MM.1S (cell line): ENCODE results near the gene RSPH4A.
A peak's percentile ranks its signal among the peaks of the same experiment; 100 is the strongest.
"Not testable (repeated sequence)": the region's sequence is repeated elsewhere in the genome, so short reads cannot be mapped to it uniquely, and the experiment has no call there.

Experiments used
- DNase-seq: peaks from one replicate; pipeline ENCODE4 v3.0.0-alpha.2; 2015
- H2AFZ ChIP-seq: fragments of 300-600 bp; sonication (generic); 2 replicates; pipeline ENCODE4 v1.6.0; 2016; ENCODE audit warnings: antibody characterized with exemption, low read length
- H3F3A ChIP-seq: fragments of 300-600 bp; sonication (generic); 2 replicates; pipeline ENCODE4 v1.6.1; 2016; ENCODE audit warnings: mild to moderate bottlenecking, antibody characterized with exemption, low read length, moderate library complexity, mixed read lengths; ENCODE audit not compliant: insufficient read depth
- H3K27ac ChIP-seq: fragments of 300-600 bp; sonication (generic); 2 replicates; pipeline ENCODE4 v1.5.1; 2016; ENCODE audit warnings: mild to moderate bottlenecking, low read length
- H3K27me3 ChIP-seq: fragments of 300-600 bp; sonication (generic); replicated peaks from 2 replicates; pipeline ENCODE4 v1.6.0; 2016; ENCODE audit warnings: low read length; ENCODE audit not compliant: insufficient read depth
- H3K36me3 ChIP-seq: fragments of 300-600 bp; sonication (generic); replicated peaks from 2 replicates; pipeline ENCODE4 v1.6.1; 2016; ENCODE audit warnings: mild to moderate bottlenecking, low read length, mixed read lengths; ENCODE audit not compliant: insufficient read depth
- H3K4me1 ChIP-seq: fragments of 300-600 bp; sonication (generic); 2 replicates; pipeline ENCODE4 v1.6.1; 2016; ENCODE audit warnings: low read length, mixed read lengths
- H3K4me2 ChIP-seq: fragments of 300-600 bp; sonication (generic); 2 replicates; pipeline ENCODE4 v1.6.0; 2016; ENCODE audit warnings: low read depth, low read length
- H3K4me3 ChIP-seq: fragments of 300-600 bp; sonication (generic); 2 replicates; pipeline ENCODE4 v1.5.1; 2016; ENCODE audit warnings: low read length, mixed read lengths
- H3K79me2 ChIP-seq: fragments of 300-600 bp; sonication (generic); 2 replicates; pipeline ENCODE4 v1.6.1; 2016; ENCODE audit warnings: mixed run types, low read length, mixed read lengths
- H3K9ac ChIP-seq: fragments of 300-600 bp; sonication (generic); 2 replicates; pipeline ENCODE4 v1.6.1; 2016; ENCODE audit warnings: low read length, mixed read lengths
- H3K9me2 ChIP-seq: fragments of 300-600 bp; sonication (generic); replicated peaks from 2 replicates; pipeline ENCODE4 v1.6.1; 2016; ENCODE audit warnings: mild to moderate bottlenecking, low read length, mixed read lengths; ENCODE audit not compliant: insufficient read depth
- H3K9me3 ChIP-seq: fragments of 300-600 bp; sonication (generic); replicated peaks from 2 replicates; pipeline ENCODE4 v1.6.1; 2016; ENCODE audit warnings: mild to moderate bottlenecking, low read length, mixed read lengths; ENCODE audit not compliant: insufficient read depth
- H4K20me1 ChIP-seq: fragments of 300-600 bp; sonication (generic); 2 replicates; pipeline ENCODE4 v1.6.1; 2016; ENCODE audit warnings: mild to moderate bottlenecking, low read length, moderate library complexity, mixed read lengths; ENCODE audit not compliant: insufficient read depth
- EZH2 ChIP-seq: fragments of 300-600 bp; sonication (generic); optimal IDR thresholded peaks from 2 replicates; pipeline ENCODE3; 2017; ENCODE audit warnings: low read depth, mild to moderate bottlenecking, antibody characterized with exemption, low read length, mixed read lengths
- EZH2phosphoT487 ChIP-seq: fragments of 300-600 bp; sonication (generic); IDR thresholded peaks from 2 replicates; pipeline ENCODE4 v1.6.1; 2018; ENCODE audit warnings: antibody characterized with exemption, low read length
- TF ChIP-seq, protein P1 (sequence below): fragments of 300-600 bp; sonication (generic); IDR thresholded peaks from 2 replicates; pipeline ENCODE4 v1.5.1; 2016; ENCODE audit warnings: antibody characterized with exemption, low read length, mixed read lengths

RSPH4A gene

GRCh38 chr6:116662202-116662601, 45.9 kb downstream of the RSPH4A start:
- Histone ChIP-seq H3K4me1 (peaks cover 10% of the 10 kb centered on the region), H3K9me3 (no peaks in the 10 kb centered on the region), H3K27me3 (no peaks in the 10 kb centered on the region), H3F3A (0 out of 2 replicates have a peak, but pooled peaks cover 4% of the 10 kb centered on the region), H3K79me2 (peaks cover 66% of the 10 kb centered on the region), H3K9ac (no peak overlapping the region), H3K9me2 (no peaks in the 10 kb centered on the region), H2AFZ (no peak overlapping the region), H4K20me1 (peaks cover 8% of the 10 kb centered on the region; the same call in 1 of the 2 replicates), H3K36me3 (no peaks in the 10 kb centered on the region), H3K27ac (no peak overlapping the region), H3K4me3 (no peak overlapping the region), H3K4me2 (no peak overlapping the region)
- DNase-seq, result no peak
- TF ChIP-seq, protein P1, sequence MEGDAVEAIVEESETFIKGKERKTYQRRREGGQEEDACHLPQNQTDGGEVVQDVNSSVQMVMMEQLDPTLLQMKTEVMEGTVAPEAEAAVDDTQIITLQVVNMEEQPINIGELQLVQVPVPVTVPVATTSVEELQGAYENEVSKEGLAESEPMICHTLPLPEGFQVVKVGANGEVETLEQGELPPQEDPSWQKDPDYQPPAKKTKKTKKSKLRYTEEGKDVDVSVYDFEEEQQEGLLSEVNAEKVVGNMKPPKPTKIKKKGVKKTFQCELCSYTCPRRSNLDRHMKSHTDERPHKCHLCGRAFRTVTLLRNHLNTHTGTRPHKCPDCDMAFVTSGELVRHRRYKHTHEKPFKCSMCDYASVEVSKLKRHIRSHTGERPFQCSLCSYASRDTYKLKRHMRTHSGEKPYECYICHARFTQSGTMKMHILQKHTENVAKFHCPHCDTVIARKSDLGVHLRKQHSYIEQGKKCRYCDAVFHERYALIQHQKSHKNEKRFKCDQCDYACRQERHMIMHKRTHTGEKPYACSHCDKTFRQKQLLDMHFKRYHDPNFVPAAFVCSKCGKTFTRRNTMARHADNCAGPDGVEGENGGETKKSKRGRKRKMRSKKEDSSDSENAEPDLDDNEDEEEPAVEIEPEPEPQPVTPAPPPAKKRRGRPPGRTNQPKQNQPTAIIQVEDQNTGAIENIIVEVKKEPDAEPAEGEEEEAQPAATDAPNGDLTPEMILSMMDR, result no peak
- TF ChIP-seq EZH2phosphoT487 (no peak), EZH2 (no peak)

- Histone ChIP-seq H3K4me3 (no peak overlapping the region), H3K27me3 (no peaks in the 10 kb centered on the region), H3K27ac (no peak overlapping the region), H4K20me1 (peaks cover 8% of the 10 kb centered on the region; the same call in 1 of the 2 replicates), H3K4me2 (no peak overlapping the region), H3K9me2 (no peaks in the 10 kb centered on the region), H3F3A (0 out of 2 replicates have a peak, but pooled peaks cover 4% of the 10 kb centered on the region), H3K9me3 (no peaks in the 10 kb centered on the region), H2AFZ (no peak overlapping the region), H3K9ac (no peak overlapping the region), H3K4me1 (peaks cover 14% of the 10 kb centered on the region), H3K79me2 (peaks cover 76% of the 10 kb centered on the region), H3K36me3 (no peaks in the 10 kb centered on the region)
- TF ChIP-seq EZH2phosphoT487, result no peak
- TF ChIP-seq, protein P1, result no peak
- TF ChIP-seq EZH2, result no peak
- no peak for DNase-seq
Measured at GRCh38 chr6:116663308-116663707, 47.0 kb downstream of the RSPH4A start.

- H4K20me1 ChIP-seq, H3K4me3 ChIP-seq, H3K9me3 ChIP-seq, H3K27ac ChIP-seq, H3K36me3 ChIP-seq, H3K9me2 ChIP-seq, H3K9ac ChIP-seq, H3F3A ChIP-seq, H3K4me2 ChIP-seq, H3K27me3 ChIP-seq, DNase-seq, H2AFZ ChIP-seq: not testable (repeated sequence)
- Histone ChIP-seq H3K4me1 (peaks cover 14% of the 10 kb centered on the region), H3K79me2 (peaks cover 79% of the 10 kb centered on the region)
Measured at GRCh38 chr6:116664169-116664568, 47.9 kb downstream of the RSPH4A start.

DNA sequence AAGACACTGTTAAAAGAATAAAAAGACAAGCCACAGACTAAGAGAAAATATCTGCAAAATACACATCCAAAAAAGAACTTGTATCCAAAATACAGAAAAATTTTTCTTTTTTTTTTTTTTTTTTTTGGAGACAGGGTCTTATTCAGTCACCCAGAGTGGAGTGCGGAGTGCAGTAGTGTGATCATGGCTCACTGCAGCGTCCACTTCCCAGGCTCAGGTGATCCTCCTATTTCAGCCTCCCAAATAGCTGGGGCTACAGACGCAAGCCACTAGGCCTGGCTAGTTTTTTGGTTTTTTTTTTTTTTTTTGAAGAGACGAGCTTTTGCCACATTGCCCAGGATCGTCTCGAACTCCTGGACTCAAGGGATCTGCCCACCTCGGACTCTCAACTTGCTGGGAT, 49.2 kb downstream of the RSPH4A start:
- H3K36me3 ChIP-seq, result no peaks in the 10 kb centered on the region
- no peak overlapping the region for H2AFZ ChIP-seq
- H3K4me2 ChIP-seq, result peak overlapping the region; percentile 67; the same call in 1 of the 2 replicates
- H3K27ac ChIP-seq, result no peak overlapping the region
- H4K20me1 ChIP-seq, result peaks cover 8% of the 10 kb centered on the region; the same call in 1 of the 2 replicates
- H3K9me2 ChIP-seq, result no peaks in the 10 kb centered on the region
- H3K27me3 ChIP-seq, result no peaks in the 10 kb centered on the region
- no peak overlapping the region for H3K4me3 ChIP-seq
- H3K79me2 ChIP-seq, result peaks cover 72% of the 10 kb centered on the region
- peaks cover 14% of the 10 kb centered on the region for H3K4me1 ChIP-seq
- H3K9ac ChIP-seq, result no peak overlapping the region
- H3F3A ChIP-seq, result 0 out of 2 replicates have a peak, but pooled peaks cover 4% of the 10 kb centered on the region
- no peak for DNase-seq
- no peaks in the 10 kb centered on the region for H3K9me3 ChIP-seq
- TF ChIP-seq EZH2 (no peak), EZH2phosphoT487 (no peak)
- TF ChIP-seq, protein P1, result no peak
